Measurements from ENCODE around the gene NT5C3A.
"Not testable (repeated sequence)": the region's sequence is repeated elsewhere in the genome, so short reads cannot be mapped to it uniquely, and the experiment has no call there.

NT5C3A gene

GRCh38 chr7:33043501-33044400, 18.8 kb downstream of the NT5C3A start:
- no peak for DNase-seq

- no peak for DNase-seq
These were observed 20.7 kb downstream of the NT5C3A start for GRCh38 chr7:33041631-33042428.

GRCh38 chr7:33040803-33041516, 21.6 kb downstream of the NT5C3A start:
- DNase-seq = peak; percentile 12

GRCh38 chr7:33039903-33040292, 22.7 kb downstream of the NT5C3A start:
- no peak for DNase-seq

GRCh38 chr7:33039257-33039902, 23.2 kb downstream of the NT5C3A start:
- no peak for DNase-seq

GRCh38 chr7:33038639-33039038, 23.9 kb downstream of the NT5C3A start:
- DNase-seq = no peak

GRCh38 chr7:33035776-33036175, 26.8 kb downstream of the NT5C3A start:
- DNase-seq = no peak

DNA sequence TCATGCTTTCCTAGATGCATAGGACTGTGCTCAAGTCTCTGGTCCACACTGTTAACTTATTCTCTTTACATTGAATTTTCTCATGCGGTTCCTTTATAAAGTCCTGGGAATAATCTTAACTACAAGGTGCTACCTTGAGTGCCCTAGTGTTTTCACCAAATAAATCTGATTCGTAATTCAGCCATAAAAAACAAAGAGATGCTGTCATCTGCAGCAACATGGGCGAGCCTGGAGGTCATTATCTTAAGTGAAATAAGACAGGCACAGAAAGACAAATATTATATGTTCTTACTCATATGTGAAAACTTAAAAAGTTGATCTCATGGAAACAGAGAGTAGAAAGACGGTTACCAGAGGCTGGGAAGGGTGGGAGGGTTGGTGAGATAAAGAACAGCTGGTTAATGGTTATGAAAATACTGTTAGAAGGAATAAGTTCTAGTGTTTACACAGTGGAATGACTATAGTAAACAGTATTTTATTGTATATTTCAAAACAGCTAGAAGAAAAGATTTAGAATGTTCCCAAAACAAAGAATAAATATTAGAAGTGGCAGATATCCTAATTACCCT, 38.3 kb downstream of the NT5C3A start:
- DNase-seq = no peak

DNA sequence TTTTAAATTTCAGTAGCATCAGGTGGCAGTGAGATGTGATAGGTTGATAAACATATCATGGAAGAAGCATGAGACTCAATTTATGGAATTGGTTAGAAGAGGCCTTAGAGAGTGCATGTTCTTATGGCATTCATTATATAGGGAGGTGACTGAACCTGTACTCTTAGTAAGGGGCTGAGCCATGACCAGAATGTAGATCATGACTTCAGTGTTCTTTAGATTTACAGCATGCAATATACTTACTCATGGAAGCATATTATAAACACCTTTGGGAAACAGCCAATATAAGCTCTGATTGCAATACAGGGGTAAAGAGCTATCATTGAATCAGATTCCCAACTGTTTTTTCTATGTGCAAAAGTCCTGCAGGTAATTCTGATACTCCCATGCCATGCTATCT, 50.2 kb downstream of the NT5C3A start:
- DNase-seq = no peak

DNA sequence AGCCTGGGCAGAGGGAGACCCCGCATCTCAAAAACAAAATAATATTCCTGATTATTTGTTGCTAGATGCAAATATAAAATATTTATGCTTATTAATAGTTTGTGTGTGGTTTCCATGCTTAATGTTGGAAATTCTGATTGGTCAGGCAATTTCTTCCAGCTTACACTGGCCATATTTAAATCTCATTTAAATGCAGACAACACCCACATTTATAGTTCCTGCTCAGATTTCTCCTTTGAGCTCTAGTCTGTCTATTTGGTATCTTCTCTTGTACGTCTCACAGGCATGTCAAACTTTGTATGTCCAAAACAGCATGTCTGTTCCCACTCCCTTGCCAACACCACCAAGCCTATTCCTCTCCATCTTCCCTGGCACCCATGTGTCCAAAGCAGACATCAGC, 52.8 kb downstream of the NT5C3A start:
- no peak for DNase-seq

GRCh38 chr7:33005690-33006089, 56.9 kb downstream of the NT5C3A start:
- not testable (repeated sequence) for DNase-seq

DNA sequence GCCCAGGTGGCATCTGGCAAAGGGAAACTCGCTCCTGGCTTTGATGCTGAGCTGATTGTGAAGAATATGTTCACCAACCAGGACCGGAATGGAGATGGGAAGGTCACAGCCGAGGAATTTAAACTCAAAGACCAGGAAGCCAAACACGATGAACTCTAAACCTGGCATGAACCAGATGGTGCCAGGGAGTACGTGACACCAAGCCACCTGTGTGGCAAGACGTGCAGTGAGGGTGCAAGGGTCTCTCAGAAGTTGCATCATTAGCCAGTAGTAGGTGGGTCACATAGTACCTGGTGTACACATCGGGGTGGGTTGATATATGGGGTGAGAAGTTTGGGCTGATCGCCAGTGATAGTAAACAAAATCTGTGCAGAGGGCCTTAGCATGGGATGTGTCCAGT, 57.4 kb downstream of the NT5C3A start:
- DNase-seq = not testable (repeated sequence)

- DNase-seq = not testable (repeated sequence)
These were observed 58.4 kb downstream of the NT5C3A start for GRCh38 chr7:33004104-33004616.

GRCh38 chr7:33003111-33003510, 59.5 kb downstream of the NT5C3A start:
- DNase-seq = not testable (repeated sequence)

GRCh38 chr7:32999380-32999779, 63.2 kb downstream of the NT5C3A start:
- DNase-seq = peak; percentile 10

- peak; percentile 63 for DNase-seq
These were observed 64.0 kb downstream of the NT5C3A start for GRCh38 chr7:32998361-32999171.

DNA sequence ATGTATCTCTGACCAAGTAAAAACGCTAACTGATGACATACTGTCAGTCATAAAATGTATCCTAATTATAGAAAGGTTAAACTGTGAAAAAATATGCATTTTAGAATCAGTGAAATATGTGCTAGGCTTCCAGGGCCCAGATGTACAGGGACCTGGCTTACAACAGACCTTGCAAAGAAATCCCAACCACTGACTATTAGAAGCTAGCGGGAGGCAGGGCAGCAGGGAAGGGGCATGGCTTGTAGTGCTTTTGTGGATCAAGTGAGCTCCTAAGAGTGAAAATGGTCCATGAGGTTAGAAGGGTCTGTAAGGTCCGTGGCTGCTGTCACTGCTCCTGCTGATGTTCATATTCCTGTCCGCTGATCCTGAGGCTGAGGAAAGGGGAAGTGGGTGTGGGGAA, 64.6 kb downstream of the NT5C3A start:
- not testable (repeated sequence) for DNase-seq

DNA sequence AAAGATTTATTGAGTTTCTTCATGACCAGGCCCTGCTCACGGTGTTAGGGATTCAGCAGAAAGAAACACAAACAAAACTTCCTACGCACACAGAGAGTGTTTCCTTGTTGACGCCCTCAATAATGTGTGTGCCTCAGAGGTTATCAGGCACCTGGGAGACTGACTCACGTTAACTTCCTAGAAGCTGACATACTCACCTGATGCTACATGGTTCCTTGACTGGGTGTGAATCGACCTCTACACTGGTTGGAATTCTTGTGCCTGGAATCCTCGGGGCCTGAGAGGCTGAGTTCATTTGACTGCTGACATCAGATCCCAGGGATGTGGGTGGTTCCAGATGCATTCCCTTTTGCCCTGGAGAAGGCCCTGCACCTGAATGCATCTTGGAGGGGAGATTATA, 69.8 kb downstream of the NT5C3A start:
- DNase-seq = not testable (repeated sequence)

DNA sequence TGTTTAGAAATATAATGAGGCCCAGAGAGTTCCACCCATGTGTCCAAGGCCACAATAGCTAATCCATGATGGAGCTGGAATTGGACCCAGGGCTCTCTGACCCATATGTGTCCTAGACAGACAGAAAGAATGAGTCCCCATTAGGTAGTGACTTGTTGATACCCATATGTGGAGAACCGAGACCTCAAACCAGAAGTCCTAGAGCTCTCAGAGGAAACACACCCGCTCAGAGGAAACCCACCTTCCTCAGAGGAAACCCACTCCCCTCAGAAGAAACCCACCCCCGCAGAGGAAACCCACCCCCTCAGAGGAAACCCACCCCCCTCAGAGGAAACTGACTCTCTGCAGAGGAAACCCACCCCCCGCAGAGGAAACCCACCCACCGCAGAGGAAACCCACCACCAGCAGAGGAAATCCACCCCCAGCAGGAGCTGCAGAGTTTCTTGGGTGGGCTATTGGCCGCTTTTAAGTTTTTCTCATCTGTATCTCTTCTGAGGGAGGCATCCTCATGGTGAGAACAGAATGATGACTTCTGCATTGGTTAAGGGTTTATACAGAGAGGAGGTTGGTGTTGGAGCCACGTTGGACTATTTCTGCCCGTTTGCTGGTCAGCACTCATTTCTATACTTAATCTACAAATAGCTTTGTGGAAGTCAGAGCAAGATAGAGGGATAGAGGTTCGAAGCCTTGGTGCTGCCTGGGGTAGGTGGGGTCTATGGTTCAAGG, 70.4 kb downstream of the NT5C3A start:
- not testable (repeated sequence) for DNase-seq

DNA sequence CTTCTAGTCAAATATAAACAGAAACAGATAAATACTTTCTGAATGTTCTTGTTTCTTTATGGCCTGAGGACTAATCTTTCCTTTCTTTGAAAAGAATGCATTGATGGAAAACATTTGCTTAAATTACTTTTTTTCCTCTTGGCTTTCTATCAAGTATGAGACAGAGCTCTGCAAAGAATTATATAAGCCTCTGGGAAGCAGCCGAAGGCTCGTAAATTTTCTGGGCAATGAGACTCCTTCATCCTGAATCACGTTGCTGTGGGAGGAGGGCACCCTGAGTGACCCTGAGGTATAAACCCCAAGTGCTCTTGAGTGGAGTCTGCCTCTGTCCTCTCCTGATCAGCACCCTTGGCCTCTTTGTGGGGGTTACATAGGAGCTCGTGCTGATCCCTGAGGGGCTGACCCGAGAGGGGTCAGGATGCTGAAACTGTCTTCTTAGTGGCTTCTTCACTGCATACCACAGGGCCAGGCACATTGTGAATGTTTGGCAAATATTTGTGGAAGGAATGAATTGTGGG, 71.4 kb downstream of the NT5C3A start:
- DNase-seq = not testable (repeated sequence)
